Thoracic aorta (tissue), 2 donors: ENCODE results near the gene ADAMTS16. TPM values are rescaled to one million over a fixed set of nuclear protein-coding genes. Genes with fewer than 3 reads are reported as not detected.

Experiments used
- ATAC-seq: fragments of 150-250 bp; one replicate; pipeline ENCODE4 v1.8.0; 2017; ENCODE audit warnings: low read depth; ENCODE audit not compliant: insufficient number of reproducible peaks, low FRiP score
- DNase-seq: peaks from one replicate; pipeline ENCODE4 v3.0.0-alpha.2; 2020; ENCODE audit warnings: low spot score
- H3K27ac ChIP-seq, 2 donors: fragments of 200-600 bp; sonication (generic); 1 replicate in 1 of 2; 2 replicates in 1 of 2; pipeline ENCODE4 v1.5.1; 2016; ENCODE audit warnings: mild to moderate bottlenecking in 2 of 2, moderate library complexity in 2 of 2
- H3K27me3 ChIP-seq: fragments of 200-600 bp; sonication (generic); replicated peaks from 2 replicates; pipeline ENCODE4 v1.6.0; 2016; ENCODE audit warnings: mild to moderate bottlenecking; ENCODE audit not compliant: insufficient read depth
- H3K36me3 ChIP-seq: fragments of 200-600 bp; sonication (generic); one replicate; pipeline ENCODE4 v1.5.1; 2016
- H3K4me1 ChIP-seq, 2 donors: fragments of 200-600 bp; sonication (generic); 1 replicate in 1 of 2; 2 replicates in 1 of 2; pipeline versions ENCODE4 v1.5.1 to v1.6.0; 2016; ENCODE audit warnings: low read depth in 2 of 2, mild to moderate bottlenecking in 1 of 2; ENCODE audit not compliant: control insufficient read depth in 1 of 2
- H3K4me3 ChIP-seq: fragments of 200-600 bp; sonication (generic); 2 replicates; pipeline ENCODE4 v1.5.1; 2016; ENCODE audit warnings: mild to moderate bottlenecking
- H3K9me3 ChIP-seq: fragments of 200-600 bp; sonication (generic); 2 replicates; pipeline ENCODE4 v1.5.1; 2016
- CTCF ChIP-seq: fragments of 200-600 bp; sonication (generic); IDR thresholded peaks from one replicate; pipeline ENCODE4 v1.5.1; 2019; ENCODE audit warnings: antibody characterized with exemption
- total RNA-seq, 2 donors: library from RNA; depleted of rRNA; stranded (reverse); fragments of >200 nt; gene quantifications; one replicate each; pipeline versions ENCODE4 v1.1.0 to v1.2.3, GENCODE V29; 2016

ADAMTS16 gene
- total RNA-seq, 2 donors from 2014 or later: not detected

- no peak for TF ChIP-seq CTCF
- Histone ChIP-seq H3K4me3 (no peak overlapping the region), H3K27ac (no peak overlapping the region), H3K36me3 (no peaks in the 10 kb centered on the region), H3K27me3 (no peaks in the 10 kb centered on the region), H3K9me3 (no peaks in the 10 kb centered on the region), H3K4me1 (no peaks in the 10 kb centered on the region)
- DNase-seq: no peak
- ATAC-seq: no peak
Measured at GRCh38 chr5:5317976-5318375, 177.8 kb downstream of the ADAMTS16 start.

GRCh38 chr5:5318426-5319190 lies 178.5 kb downstream of the ADAMTS16 start:
- no peak overlapping the region for H3K4me3 ChIP-seq
- H3K27ac ChIP-seq: no peak overlapping the region
- H3K27me3 ChIP-seq: no peaks in the 10 kb centered on the region
- H3K36me3 ChIP-seq: no peaks in the 10 kb centered on the region
- no peak for TF ChIP-seq CTCF
- no peaks in the 10 kb centered on the region for H3K4me1 ChIP-seq
- no peak for ATAC-seq
- DNase-seq: no peak
- H3K9me3 ChIP-seq: no peaks in the 10 kb centered on the region

GRCh38 chr5:5320062-5320805 lies 180.1 kb downstream of the ADAMTS16 start:
- ATAC-seq (no peak), DNase-seq (no peak)
- Histone ChIP-seq H3K27me3 (no peaks in the 10 kb centered on the region), H3K4me1 (no peaks in the 10 kb centered on the region), H3K9me3 (no peaks in the 10 kb centered on the region), H3K4me3 (no peak overlapping the region), H3K36me3 (no peaks in the 10 kb centered on the region), H3K27ac (no peak overlapping the region)
- TF ChIP-seq CTCF: no peak

GRCh38 chr5:5321137-5321536 lies 181.0 kb downstream of the ADAMTS16 start:
- DNase-seq (no peak), ATAC-seq (no peak)
- no peaks in the 10 kb centered on the region for H3K4me1 ChIP-seq
- H3K4me3 ChIP-seq: no peak overlapping the region
- TF ChIP-seq CTCF: no peak
- no peaks in the 10 kb centered on the region for H3K9me3 ChIP-seq
- H3K27me3 ChIP-seq: no peaks in the 10 kb centered on the region
- no peaks in the 10 kb centered on the region for H3K36me3 ChIP-seq
- no peak overlapping the region for H3K27ac ChIP-seq

- no peak for TF ChIP-seq CTCF
Measured at GRCh38 chr5:5323551-5323950, 183.4 kb downstream of the ADAMTS16 start.

More at GRCh38 chr5:5323551-5323950, 183.4 kb downstream of the ADAMTS16 start:
- Histone ChIP-seq H3K36me3 (no peaks in the 10 kb centered on the region), H3K27ac (no peak overlapping the region), H3K9me3 (no peaks in the 10 kb centered on the region), H3K27me3 (no peaks in the 10 kb centered on the region), H3K4me3 (no peak overlapping the region), H3K4me1 (no peaks in the 10 kb centered on the region)
- no peak for ATAC-seq
- DNase-seq: no peak
